Gastroesophageal sphincter (tissue), 3 donors: ENCODE measurements around the gene MSX2.

ENCODE experiments used
- CTCF ChIP-seq, 4 experiments: fragments of 200-600 bp in 2 of 4; fragments of 450-650 bp in 2 of 4; sonication (generic) in 1 of 4; IDR thresholded peaks; one replicate each; pipeline ENCODE4 v1.5.1; 2017 to 2019; ENCODE audit warnings: antibody characterized with exemption in 4 of 4, mild to moderate bottlenecking in 2 of 4, moderate library complexity in 2 of 4
- POLR2A ChIP-seq, 2 donors: fragments of 450-650 bp; IDR thresholded peaks; one replicate each; pipeline ENCODE4 v1.6.1; 2017; ENCODE audit warnings: antibody characterized with exemption in 2 of 2, mild to moderate bottlenecking in 2 of 2, moderate library complexity in 1 of 2

GRCh38 chr5:174723979-174724483, 351 bp upstream of the MSX2 start:
- TF ChIP-seq CTCF (IDR thresholded peaks at IDR 0.05), result no peak
- no peak for TF ChIP-seq POLR2A (IDR thresholded peaks at IDR 0.05)
